Measurements from ENCODE around the gene SERTAD2.

SERTAD2 gene

DNA sequence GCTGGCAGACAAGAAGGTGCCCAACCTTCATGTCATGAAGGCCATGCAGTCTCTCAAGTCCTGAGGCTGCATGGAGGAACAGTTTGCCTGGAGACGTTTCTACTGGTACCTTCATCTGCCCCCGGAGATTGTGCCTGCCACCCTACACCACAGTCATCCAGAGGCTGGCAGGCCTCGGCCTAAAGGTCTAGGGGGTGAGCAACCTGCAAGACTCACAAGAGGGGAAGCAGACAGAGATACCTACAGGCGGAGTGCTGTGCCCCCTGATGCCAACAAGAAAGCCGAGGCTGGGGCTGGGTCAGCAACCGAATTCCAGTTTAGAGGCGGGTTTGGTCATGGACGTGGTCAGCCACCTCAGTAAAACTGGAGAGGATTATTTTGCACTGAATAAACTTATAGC is 12.0 kb upstream of the SERTAD2 start:
- H3K27me3 ChIP-seq (ENCODE audit: insufficient read depth, poor library complexity, severe bottlenecking), result no peaks in the 10 kb centered on the region
- no peak overlapping the region for H3K27ac ChIP-seq (replicated peaks)
- no peak overlapping the region for H3K4me3 ChIP-seq (replicated peaks; ENCODE audit: insufficient read depth, low read length)
- TF ChIP-seq SPI1 (IDR thresholded peaks at IDR 0.05; ENCODE audit: borderline replicate concordance, low read depth) (no peak), POLR2AphosphoS5 (IDR thresholded peaks at IDR 0.05; ENCODE audit: low read depth) (no peak), GABPA (IDR thresholded peaks at IDR 0.05; ENCODE audit: low read depth) (no peak)
- TF ChIP-seq, protein P1, sequence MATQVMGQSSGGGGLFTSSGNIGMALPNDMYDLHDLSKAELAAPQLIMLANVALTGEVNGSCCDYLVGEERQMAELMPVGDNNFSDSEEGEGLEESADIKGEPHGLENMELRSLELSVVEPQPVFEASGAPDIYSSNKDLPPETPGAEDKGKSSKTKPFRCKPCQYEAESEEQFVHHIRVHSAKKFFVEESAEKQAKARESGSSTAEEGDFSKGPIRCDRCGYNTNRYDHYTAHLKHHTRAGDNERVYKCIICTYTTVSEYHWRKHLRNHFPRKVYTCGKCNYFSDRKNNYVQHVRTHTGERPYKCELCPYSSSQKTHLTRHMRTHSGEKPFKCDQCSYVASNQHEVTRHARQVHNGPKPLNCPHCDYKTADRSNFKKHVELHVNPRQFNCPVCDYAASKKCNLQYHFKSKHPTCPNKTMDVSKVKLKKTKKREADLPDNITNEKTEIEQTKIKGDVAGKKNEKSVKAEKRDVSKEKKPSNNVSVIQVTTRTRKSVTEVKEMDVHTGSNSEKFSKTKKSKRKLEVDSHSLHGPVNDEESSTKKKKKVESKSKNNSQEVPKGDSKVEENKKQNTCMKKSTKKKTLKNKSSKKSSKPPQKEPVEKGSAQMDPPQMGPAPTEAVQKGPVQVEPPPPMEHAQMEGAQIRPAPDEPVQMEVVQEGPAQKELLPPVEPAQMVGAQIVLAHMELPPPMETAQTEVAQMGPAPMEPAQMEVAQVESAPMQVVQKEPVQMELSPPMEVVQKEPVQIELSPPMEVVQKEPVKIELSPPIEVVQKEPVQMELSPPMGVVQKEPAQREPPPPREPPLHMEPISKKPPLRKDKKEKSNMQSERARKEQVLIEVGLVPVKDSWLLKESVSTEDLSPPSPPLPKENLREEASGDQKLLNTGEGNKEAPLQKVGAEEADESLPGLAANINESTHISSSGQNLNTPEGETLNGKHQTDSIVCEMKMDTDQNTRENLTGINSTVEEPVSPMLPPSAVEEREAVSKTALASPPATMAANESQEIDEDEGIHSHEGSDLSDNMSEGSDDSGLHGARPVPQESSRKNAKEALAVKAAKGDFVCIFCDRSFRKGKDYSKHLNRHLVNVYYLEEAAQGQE (IDR thresholded peaks at IDR 0.05; ENCODE audit: insufficient replicate concordance, low read depth), result no peak
- TF ChIP-seq, protein P2, sequence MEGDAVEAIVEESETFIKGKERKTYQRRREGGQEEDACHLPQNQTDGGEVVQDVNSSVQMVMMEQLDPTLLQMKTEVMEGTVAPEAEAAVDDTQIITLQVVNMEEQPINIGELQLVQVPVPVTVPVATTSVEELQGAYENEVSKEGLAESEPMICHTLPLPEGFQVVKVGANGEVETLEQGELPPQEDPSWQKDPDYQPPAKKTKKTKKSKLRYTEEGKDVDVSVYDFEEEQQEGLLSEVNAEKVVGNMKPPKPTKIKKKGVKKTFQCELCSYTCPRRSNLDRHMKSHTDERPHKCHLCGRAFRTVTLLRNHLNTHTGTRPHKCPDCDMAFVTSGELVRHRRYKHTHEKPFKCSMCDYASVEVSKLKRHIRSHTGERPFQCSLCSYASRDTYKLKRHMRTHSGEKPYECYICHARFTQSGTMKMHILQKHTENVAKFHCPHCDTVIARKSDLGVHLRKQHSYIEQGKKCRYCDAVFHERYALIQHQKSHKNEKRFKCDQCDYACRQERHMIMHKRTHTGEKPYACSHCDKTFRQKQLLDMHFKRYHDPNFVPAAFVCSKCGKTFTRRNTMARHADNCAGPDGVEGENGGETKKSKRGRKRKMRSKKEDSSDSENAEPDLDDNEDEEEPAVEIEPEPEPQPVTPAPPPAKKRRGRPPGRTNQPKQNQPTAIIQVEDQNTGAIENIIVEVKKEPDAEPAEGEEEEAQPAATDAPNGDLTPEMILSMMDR (IDR thresholded peaks at IDR 0.05; ENCODE audit: insufficient read depth, low read length), result no peak
- no peak for DNase-seq (ENCODE audit: low read depth in 1 of 2, low spot score in 1 of 2)

DNA sequence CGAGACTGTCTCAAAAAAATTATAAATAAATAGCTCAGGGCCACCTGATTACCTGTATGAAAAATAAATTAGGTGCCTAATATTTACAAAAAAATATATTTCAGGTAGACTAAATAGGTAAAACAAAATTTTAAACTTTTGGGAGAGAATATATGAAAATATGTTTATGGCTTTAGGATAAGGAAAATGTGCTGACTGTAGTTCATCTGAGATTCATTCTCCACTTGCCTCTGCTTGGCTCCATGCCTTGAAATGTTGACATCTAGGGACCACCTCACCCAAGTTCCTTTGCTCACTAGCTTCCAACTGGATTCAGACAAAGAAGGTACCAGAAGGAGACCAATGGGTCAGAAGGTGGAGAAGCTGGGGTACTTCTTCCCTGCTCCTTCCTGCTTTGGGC is 9.7 kb upstream of the SERTAD2 start:
- no peak overlapping the region for H3K27ac ChIP-seq (replicated peaks)
- TF ChIP-seq GABPA (IDR thresholded peaks at IDR 0.05; ENCODE audit: low read depth) (no peak), SPI1 (IDR thresholded peaks at IDR 0.05; ENCODE audit: borderline replicate concordance, low read depth) (no peak), POLR2AphosphoS5 (IDR thresholded peaks at IDR 0.05; ENCODE audit: low read depth) (no peak)
- TF ChIP-seq, protein P1 (IDR thresholded peaks at IDR 0.05; ENCODE audit: insufficient replicate concordance, low read depth), result no peak
- TF ChIP-seq, protein P2 (IDR thresholded peaks at IDR 0.05; ENCODE audit: insufficient read depth, low read length), result no peak
- no peak for DNase-seq (ENCODE audit: low read depth in 1 of 2, low spot score in 1 of 2)
- no peak overlapping the region for H3K4me3 ChIP-seq (replicated peaks; ENCODE audit: insufficient read depth, low read length)
- no peaks in the 10 kb centered on the region for H3K27me3 ChIP-seq (ENCODE audit: insufficient read depth, poor library complexity, severe bottlenecking)

DNA sequence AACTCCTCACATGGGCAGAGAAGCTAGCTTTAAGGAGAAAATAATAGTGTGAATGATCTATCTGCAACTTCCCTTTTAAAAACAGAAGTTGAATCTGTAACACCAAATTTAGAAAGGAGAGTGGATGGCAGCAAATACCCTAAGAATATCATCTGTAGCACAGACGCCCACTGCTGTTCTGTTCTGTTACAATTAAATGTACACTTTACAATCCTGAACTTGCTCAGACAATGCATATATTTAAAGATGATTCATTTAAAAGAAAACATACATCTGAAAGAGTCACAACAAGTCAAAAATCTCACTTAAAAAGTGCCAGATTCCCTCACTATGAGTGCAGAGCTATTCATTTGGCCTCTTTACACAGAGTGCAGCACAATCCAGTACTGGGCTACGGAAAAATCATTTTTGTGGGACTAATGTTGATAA is 8.0 kb upstream of the SERTAD2 start:
- no peaks in the 10 kb centered on the region for H3K27me3 ChIP-seq (ENCODE audit: insufficient read depth, poor library complexity, severe bottlenecking)
- TF ChIP-seq, protein P1 (IDR thresholded peaks at IDR 0.05; ENCODE audit: insufficient replicate concordance, low read depth), result no peak
- TF ChIP-seq SPI1 (IDR thresholded peaks at IDR 0.05; ENCODE audit: borderline replicate concordance, low read depth), result peak; percentile 53; the same call in 1 of the 2 replicates
- peak in 1 of 2 experiments; percentile 47 for DNase-seq (ENCODE audit: low read depth in 1 of 2, low spot score in 1 of 2)
- peak overlapping the region; percentile 65 for H3K27ac ChIP-seq (replicated peaks)
- H3K4me3 ChIP-seq (replicated peaks; ENCODE audit: insufficient read depth, low read length), result no peak overlapping the region
